ENCODE results near the gene PCDH15. TPM values are rescaled to one million over a fixed set of nuclear protein-coding genes. Genes with fewer than 3 reads are reported as not detected.

The PCDH15 gene
- total RNA-seq, 2 experiments from 2014 or later = not detected

- DNase-seq (no peak), ATAC-seq (ENCODE audit: low read depth) (no peak)
- H3K4me1 Mint-ChIP-seq = no peaks in the 10 kb centered on the region
- H3K27ac Mint-ChIP-seq = no peak overlapping the region
- H3K4me3 Mint-ChIP-seq = no peak overlapping the region
- no peaks in the 10 kb centered on the region for H3K9me3 Mint-ChIP-seq
- H3K27me3 Mint-ChIP-seq = no peaks in the 10 kb centered on the region
- POLR2A ChIA-PET = no interaction called here
- H3K36me3 Mint-ChIP-seq = no peaks in the 10 kb centered on the region
These were observed 133.9 kb downstream of the PCDH15 start for GRCh38 chr10:54667136-54667535.

- H3K4me3 Mint-ChIP-seq = no peak overlapping the region
- POLR2A ChIA-PET = no interaction called here
- H3K36me3 Mint-ChIP-seq = no peaks in the 10 kb centered on the region
- no peak overlapping the region for H3K27ac Mint-ChIP-seq
- H3K27me3 Mint-ChIP-seq = no peaks in the 10 kb centered on the region
- no peak for DNase-seq
- H3K9me3 Mint-ChIP-seq = no peaks in the 10 kb centered on the region
- ATAC-seq (ENCODE audit: low read depth) = no peak
- H3K4me1 Mint-ChIP-seq = no peaks in the 10 kb centered on the region
These were observed 134.8 kb downstream of the PCDH15 start for GRCh38 chr10:54666192-54666591.

- no peak for DNase-seq
- no peaks in the 10 kb centered on the region for H3K36me3 Mint-ChIP-seq
- H3K27ac Mint-ChIP-seq = no peak overlapping the region
- POLR2A ChIA-PET = no interaction called here
- no peaks in the 10 kb centered on the region for H3K4me1 Mint-ChIP-seq
- no peaks in the 10 kb centered on the region for H3K27me3 Mint-ChIP-seq
- ATAC-seq (ENCODE audit: low read depth) = no peak
- no peak overlapping the region for H3K4me3 Mint-ChIP-seq
- H3K9me3 Mint-ChIP-seq = no peaks in the 10 kb centered on the region
These were observed 135.9 kb downstream of the PCDH15 start for GRCh38 chr10:54665095-54665494.

- Mint-ChIP-seq H3K27ac (no peak overlapping the region), H3K36me3 (no peaks in the 10 kb centered on the region), H3K4me3 (no peak overlapping the region), H3K9me3 (peaks cover 3% of the 10 kb centered on the region), H3K4me1 (no peaks in the 10 kb centered on the region), H3K27me3 (no peaks in the 10 kb centered on the region)
- POLR2A ChIA-PET = no interaction called here
- ATAC-seq (ENCODE audit: low read depth) (no peak), DNase-seq (no peak)
These were observed 140.6 kb downstream of the PCDH15 start for GRCh38 chr10:54660397-54660796.

- no peak for DNase-seq
- no peak for ATAC-seq (ENCODE audit: low read depth)
- H3K9me3 Mint-ChIP-seq = peaks cover 3% of the 10 kb centered on the region
- POLR2A ChIA-PET = no interaction called here
- H3K4me1 Mint-ChIP-seq = no peaks in the 10 kb centered on the region
- no peaks in the 10 kb centered on the region for H3K27me3 Mint-ChIP-seq
- no peak overlapping the region for H3K27ac Mint-ChIP-seq
- H3K36me3 Mint-ChIP-seq = no peaks in the 10 kb centered on the region
- no peak overlapping the region for H3K4me3 Mint-ChIP-seq
These were observed 144.4 kb downstream of the PCDH15 start for GRCh38 chr10:54656643-54657042.

GRCh38 chr10:54653518-54653917 lies 147.5 kb downstream of the PCDH15 start:
- ATAC-seq (ENCODE audit: low read depth) = no peak
- H3K27ac Mint-ChIP-seq = no peak overlapping the region
- no peak overlapping the region for H3K4me3 Mint-ChIP-seq
- no peak for DNase-seq
- H3K9me3 Mint-ChIP-seq = peaks cover 3% of the 10 kb centered on the region
- H3K36me3 Mint-ChIP-seq = no peaks in the 10 kb centered on the region
- H3K4me1 Mint-ChIP-seq = no peaks in the 10 kb centered on the region
- POLR2A ChIA-PET = no interaction called here
- H3K27me3 Mint-ChIP-seq = no peaks in the 10 kb centered on the region

- no peak overlapping the region for H3K4me3 Mint-ChIP-seq
- no peak for ATAC-seq (ENCODE audit: low read depth)
- no peaks in the 10 kb centered on the region for H3K27me3 Mint-ChIP-seq
- H3K9me3 Mint-ChIP-seq = no peaks in the 10 kb centered on the region
- POLR2A ChIA-PET = no interaction called here
- no peaks in the 10 kb centered on the region for H3K4me1 Mint-ChIP-seq
- no peak overlapping the region for H3K27ac Mint-ChIP-seq
- no peaks in the 10 kb centered on the region for H3K36me3 Mint-ChIP-seq
- DNase-seq = no peak
These were observed 150.5 kb downstream of the PCDH15 start for GRCh38 chr10:54650547-54650946.

GRCh38 chr10:54622017-54622416 lies 179.0 kb downstream of the PCDH15 start:
- H3K9me3 Mint-ChIP-seq = no peaks in the 10 kb centered on the region
- no peak overlapping the region for H3K4me3 Mint-ChIP-seq
- no peaks in the 10 kb centered on the region for H3K4me1 Mint-ChIP-seq
- DNase-seq (no peak), ATAC-seq (ENCODE audit: low read depth) (no peak)
- no peaks in the 10 kb centered on the region for H3K27me3 Mint-ChIP-seq
- POLR2A ChIA-PET = no interaction called here
- no peaks in the 10 kb centered on the region for H3K36me3 Mint-ChIP-seq
- H3K27ac Mint-ChIP-seq = no peak overlapping the region

- no peaks in the 10 kb centered on the region for H3K36me3 Mint-ChIP-seq
- no peak overlapping the region for H3K27ac Mint-ChIP-seq
- H3K4me3 Mint-ChIP-seq = no peak overlapping the region
- DNase-seq (no peak), ATAC-seq (ENCODE audit: low read depth) (no peak)
- no peaks in the 10 kb centered on the region for H3K4me1 Mint-ChIP-seq
- no peaks in the 10 kb centered on the region for H3K27me3 Mint-ChIP-seq
- POLR2A ChIA-PET = no interaction called here
- no peaks in the 10 kb centered on the region for H3K9me3 Mint-ChIP-seq
These were observed 180.7 kb downstream of the PCDH15 start for GRCh38 chr10:54620352-54620751.

GRCh38 chr10:54614072-54614471 lies 187.0 kb downstream of the PCDH15 start:
- Mint-ChIP-seq H3K36me3 (no peaks in the 10 kb centered on the region), H3K27me3 (no peaks in the 10 kb centered on the region), H3K27ac (no peak overlapping the region), H3K4me3 (no peak overlapping the region), H3K9me3 (no peaks in the 10 kb centered on the region), H3K4me1 (no peaks in the 10 kb centered on the region)
- POLR2A ChIA-PET = no interaction called here
- ATAC-seq (ENCODE audit: low read depth) (no peak), DNase-seq (no peak)

- no peaks in the 10 kb centered on the region for H3K4me1 Mint-ChIP-seq
- no peaks in the 10 kb centered on the region for H3K36me3 Mint-ChIP-seq
These were observed 187.9 kb downstream of the PCDH15 start for GRCh38 chr10:54613162-54613561.

GRCh38 chr10:54609423-54609822 lies 191.6 kb downstream of the PCDH15 start:
- no peaks in the 10 kb centered on the region for H3K9me3 Mint-ChIP-seq
- no peaks in the 10 kb centered on the region for H3K36me3 Mint-ChIP-seq
- no peak for ATAC-seq (ENCODE audit: low read depth)
- H3K4me3 Mint-ChIP-seq = no peak overlapping the region
- no peaks in the 10 kb centered on the region for H3K4me1 Mint-ChIP-seq
- H3K27ac Mint-ChIP-seq = no peak overlapping the region
- POLR2A ChIA-PET = no interaction called here
- no peaks in the 10 kb centered on the region for H3K27me3 Mint-ChIP-seq
- no peak for DNase-seq

More at GRCh38 chr10:54613162-54613561, 187.9 kb downstream of the PCDH15 start:
- Mint-ChIP-seq H3K9me3 (no peaks in the 10 kb centered on the region), H3K4me3 (no peak overlapping the region), H3K27me3 (no peaks in the 10 kb centered on the region), H3K27ac (no peak overlapping the region)
- ATAC-seq (ENCODE audit: low read depth) = no peak
- no peak for DNase-seq
- POLR2A ChIA-PET = no interaction called here

- Mint-ChIP-seq H3K27me3 (no peaks in the 10 kb centered on the region), H3K27ac (no peak overlapping the region), H3K4me3 (no peak overlapping the region), H3K9me3 (no peaks in the 10 kb centered on the region), H3K4me1 (no peaks in the 10 kb centered on the region), H3K36me3 (no peaks in the 10 kb centered on the region)
- DNase-seq (no peak), ATAC-seq (ENCODE audit: low read depth) (no peak)
- POLR2A ChIA-PET = no interaction called here
These were observed 193.0 kb downstream of the PCDH15 start for GRCh38 chr10:54607983-54608382.

- no peak for ATAC-seq (ENCODE audit: low read depth)
- Mint-ChIP-seq H3K4me3 (no peak overlapping the region), H3K9me3 (peaks cover 5% of the 10 kb centered on the region), H3K27ac (no peak overlapping the region), H3K4me1 (no peaks in the 10 kb centered on the region), H3K27me3 (no peaks in the 10 kb centered on the region), H3K36me3 (no peaks in the 10 kb centered on the region)
- no peak for DNase-seq
- POLR2A ChIA-PET = no interaction called here
These were observed 206.7 kb downstream of the PCDH15 start for GRCh38 chr10:54594289-54594688.

- no peak overlapping the region for H3K27ac Mint-ChIP-seq
- H3K27me3 Mint-ChIP-seq = no peaks in the 10 kb centered on the region
- POLR2A ChIA-PET = no interaction called here
- H3K9me3 Mint-ChIP-seq = peaks cover 1% of the 10 kb centered on the region
- no peaks in the 10 kb centered on the region for H3K36me3 Mint-ChIP-seq
- H3K4me1 Mint-ChIP-seq = no peaks in the 10 kb centered on the region
- H3K4me3 Mint-ChIP-seq = no peak overlapping the region
- no peak for ATAC-seq (ENCODE audit: low read depth)
- no peak for DNase-seq
These were observed 213.1 kb downstream of the PCDH15 start for GRCh38 chr10:54587971-54588370.

All from activated naive CD8-positive, alpha-beta T cell treated with anti-CD3 and anti-CD28 coated beads, Interleukin-2, amount 10 ng/mL, durations not matched to agents 7 days and 5 days (primary cell).